Keratinocyte (primary cell): ENCODE measurements around the gene S1PR3.

ENCODE experiments used
- CTCF ChIP-seq, 3 experiments: IDR thresholded peaks in 1 of 3; conservative IDR thresholded peaks in 1 of 3; optimal IDR thresholded peaks in 1 of 3; 2 replicates in 2 of 3; 3 replicates in 1 of 3; pipeline versions ENCODE3 to v1.5.1; 2011; ENCODE audit warnings: low read length in 3 of 3, mild to moderate bottlenecking in 3 of 3, moderate library complexity in 2 of 3, control low read depth in 1 of 3, inconsistent platforms in 1 of 3; ENCODE audit not compliant: insufficient read depth in 2 of 3; ENCODE audit errors: extremely low read depth in 1 of 3
- EZH2 ChIP-seq: IDR thresholded peaks from one replicate; pipeline ENCODE4 v1.6.1; 2012; ENCODE audit warnings: inconsistent platforms, mild to moderate bottlenecking, low read length, moderate library complexity

DNA sequence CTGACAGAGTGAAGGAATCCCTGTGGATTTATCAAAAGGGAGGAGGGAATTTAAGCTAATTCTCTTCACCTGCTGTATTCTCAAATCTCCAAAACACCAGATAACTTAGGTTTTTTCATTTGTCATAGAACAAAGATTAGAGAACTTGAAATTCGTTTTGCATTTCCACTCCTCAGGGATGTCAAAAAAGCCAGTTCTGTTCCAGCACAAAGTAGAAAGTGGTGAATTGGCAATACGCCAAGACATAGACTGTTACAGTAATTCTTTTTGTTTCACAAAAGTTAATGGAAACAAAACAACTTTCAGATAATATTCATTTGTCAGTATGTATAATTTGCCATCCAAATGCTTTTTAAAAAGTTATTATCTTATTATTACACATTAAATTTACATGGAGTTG lies 15.0 kb downstream of the S1PR3 start:
- TF ChIP-seq CTCF (optimal IDR thresholded peaks at IDR 0.05 in 1 of 3, IDR thresholded peaks at IDR 0.05 in 1 of 3, conservative IDR thresholded peaks at IDR 0.05 in 1 of 3; ENCODE audit: extremely low read depth in 1 of 3, insufficient read depth in 2 of 3, low read length in 3 of 3) (no peak), EZH2 (no peak)
